ENCODE results near the gene TOP3B.
A peak's percentile ranks its signal among the peaks of the same experiment; 100 is the strongest.

TOP3B gene

DNA sequence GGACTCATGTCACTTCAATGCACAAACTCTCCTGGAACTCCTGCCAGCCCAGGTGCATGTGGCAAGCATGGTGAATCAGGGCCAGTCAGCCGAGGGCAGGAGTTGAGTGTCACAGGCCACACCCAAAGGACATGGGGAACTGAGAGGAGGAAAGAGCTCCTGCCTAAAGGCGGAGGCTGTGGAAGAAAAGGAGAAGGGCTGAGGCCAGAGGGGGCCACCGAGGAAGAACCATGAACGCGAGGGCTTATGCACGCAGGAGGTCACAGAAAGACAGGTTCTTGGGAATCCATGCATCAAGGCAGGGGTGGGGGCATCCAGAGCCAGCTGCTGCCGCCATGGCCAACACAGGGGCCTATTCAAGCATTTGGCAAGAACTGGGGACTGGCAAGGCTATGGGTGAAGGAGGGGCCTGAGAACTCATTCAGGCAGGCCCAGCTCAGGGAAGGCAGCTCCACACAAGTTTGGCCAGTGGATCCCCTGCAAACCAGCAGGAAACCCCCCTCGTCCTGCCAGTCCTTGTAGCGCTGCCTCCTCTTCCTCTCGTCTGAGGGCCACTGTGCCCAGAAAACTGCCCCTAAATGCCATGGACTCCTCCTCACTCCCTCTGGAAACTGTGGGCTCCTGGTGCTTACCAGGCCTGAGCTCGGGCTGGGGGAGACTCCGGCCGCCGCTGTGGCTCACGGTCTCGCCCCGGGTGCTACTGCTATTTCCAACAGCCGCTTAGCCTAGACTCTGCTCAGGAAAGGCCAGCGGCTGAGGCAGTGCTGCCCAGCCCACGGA, 45.4 kb downstream of the TOP3B start:
- Histone ChIP-seq H3K9ac (ENCODE audit: low read length) (peak overlapping the region; percentile 20; the same call in 1 of the 2 replicates), H3K9me3 (ENCODE audit: insufficient read depth, low read length) (no peaks in the 10 kb centered on the region), H3K4me3 (ENCODE audit: insufficient read depth, low read length, poor library complexity, severe bottlenecking) (no peak overlapping the region), H3K4me2 (ENCODE audit: low read depth, low read length, poor library complexity, severe bottlenecking) (peak overlapping the region; percentile 27), H3K36me3 (ENCODE audit: low read length) (no peaks in the 10 kb centered on the region), H3K27ac (ENCODE audit: low read depth, low read length) (no peak overlapping the region), H3K27me3 (ENCODE audit: low read length) (no peaks in the 10 kb centered on the region), H4K20me1 (ENCODE audit: low read depth, low read length) (no peaks in the 10 kb centered on the region), H3K9me2 (replicated peaks; ENCODE audit: insufficient read depth, low read length) (no peaks in the 10 kb centered on the region), H3F3A (ENCODE audit: insufficient read depth) (no peaks in the 10 kb centered on the region; the same call in 1 of the 2 replicates), H3K79me2 (ENCODE audit: insufficient read depth, low read length) (no peaks in the 10 kb centered on the region), H2AFZ (ENCODE audit: low read depth, low read length, severe bottlenecking) (peak overlapping the region; percentile 46)
- TF ChIP-seq, protein P1, sequence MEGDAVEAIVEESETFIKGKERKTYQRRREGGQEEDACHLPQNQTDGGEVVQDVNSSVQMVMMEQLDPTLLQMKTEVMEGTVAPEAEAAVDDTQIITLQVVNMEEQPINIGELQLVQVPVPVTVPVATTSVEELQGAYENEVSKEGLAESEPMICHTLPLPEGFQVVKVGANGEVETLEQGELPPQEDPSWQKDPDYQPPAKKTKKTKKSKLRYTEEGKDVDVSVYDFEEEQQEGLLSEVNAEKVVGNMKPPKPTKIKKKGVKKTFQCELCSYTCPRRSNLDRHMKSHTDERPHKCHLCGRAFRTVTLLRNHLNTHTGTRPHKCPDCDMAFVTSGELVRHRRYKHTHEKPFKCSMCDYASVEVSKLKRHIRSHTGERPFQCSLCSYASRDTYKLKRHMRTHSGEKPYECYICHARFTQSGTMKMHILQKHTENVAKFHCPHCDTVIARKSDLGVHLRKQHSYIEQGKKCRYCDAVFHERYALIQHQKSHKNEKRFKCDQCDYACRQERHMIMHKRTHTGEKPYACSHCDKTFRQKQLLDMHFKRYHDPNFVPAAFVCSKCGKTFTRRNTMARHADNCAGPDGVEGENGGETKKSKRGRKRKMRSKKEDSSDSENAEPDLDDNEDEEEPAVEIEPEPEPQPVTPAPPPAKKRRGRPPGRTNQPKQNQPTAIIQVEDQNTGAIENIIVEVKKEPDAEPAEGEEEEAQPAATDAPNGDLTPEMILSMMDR (IDR thresholded peaks at IDR 0.05; ENCODE audit: insufficient read depth, low read length, poor library complexity, severe bottlenecking): no peak
- TF ChIP-seq EZH2phosphoT487 (conservative IDR thresholded peaks at IDR 0.05; ENCODE audit: low read length): no peak

DNA sequence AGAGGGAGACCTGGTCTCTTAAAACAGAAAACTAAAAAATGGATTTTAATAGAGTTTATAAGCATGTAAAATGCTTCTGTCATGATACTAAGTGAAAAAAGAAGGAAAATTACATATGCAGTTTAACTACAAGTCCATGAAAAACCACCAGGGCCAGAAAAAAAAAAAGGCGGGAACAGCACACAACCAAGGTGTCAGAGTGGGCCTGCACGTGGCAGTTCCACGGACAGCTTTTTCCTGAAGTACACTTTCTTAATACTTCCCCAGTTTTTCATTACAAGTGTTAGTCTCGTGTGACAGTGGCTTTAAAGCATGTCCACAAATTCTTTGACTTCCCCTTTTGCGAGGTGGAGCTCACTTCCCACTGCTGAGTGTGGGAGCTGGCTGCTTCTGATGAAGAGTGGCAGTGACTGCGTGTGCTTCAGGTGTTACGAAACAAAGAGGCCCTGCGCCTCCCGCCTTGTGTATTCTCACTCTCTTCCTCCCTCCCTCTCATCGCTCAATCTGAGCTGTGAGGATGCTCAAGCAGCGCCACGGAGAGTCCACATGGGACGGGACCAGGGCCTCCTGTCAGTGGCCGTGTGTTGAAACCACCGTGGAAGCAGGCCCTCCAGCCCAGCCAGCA, 46.3 kb downstream of the TOP3B start:
- Histone ChIP-seq H2AFZ (ENCODE audit: low read depth, low read length, severe bottlenecking) (no peak overlapping the region), H3K27me3 (ENCODE audit: low read length) (no peaks in the 10 kb centered on the region), H3K9ac (ENCODE audit: low read length) (no peak overlapping the region), H3K79me2 (ENCODE audit: insufficient read depth, low read length) (no peaks in the 10 kb centered on the region), H3K4me3 (ENCODE audit: insufficient read depth, low read length, poor library complexity, severe bottlenecking) (no peak overlapping the region), H3K4me2 (ENCODE audit: low read depth, low read length, poor library complexity, severe bottlenecking) (no peak overlapping the region), H3F3A (ENCODE audit: insufficient read depth) (no peaks in the 10 kb centered on the region; the same call in 1 of the 2 replicates), H3K9me3 (ENCODE audit: insufficient read depth, low read length) (no peaks in the 10 kb centered on the region), H4K20me1 (ENCODE audit: low read depth, low read length) (no peaks in the 10 kb centered on the region), H3K9me2 (replicated peaks; ENCODE audit: insufficient read depth, low read length) (no peaks in the 10 kb centered on the region), H3K36me3 (ENCODE audit: low read length) (no peaks in the 10 kb centered on the region), H3K27ac (ENCODE audit: low read depth, low read length) (no peak overlapping the region)
- no peak for TF ChIP-seq EZH2phosphoT487 (conservative IDR thresholded peaks at IDR 0.05; ENCODE audit: low read length)
- TF ChIP-seq, protein P1 (IDR thresholded peaks at IDR 0.05; ENCODE audit: insufficient read depth, low read length, poor library complexity, severe bottlenecking): no peak

DNA sequence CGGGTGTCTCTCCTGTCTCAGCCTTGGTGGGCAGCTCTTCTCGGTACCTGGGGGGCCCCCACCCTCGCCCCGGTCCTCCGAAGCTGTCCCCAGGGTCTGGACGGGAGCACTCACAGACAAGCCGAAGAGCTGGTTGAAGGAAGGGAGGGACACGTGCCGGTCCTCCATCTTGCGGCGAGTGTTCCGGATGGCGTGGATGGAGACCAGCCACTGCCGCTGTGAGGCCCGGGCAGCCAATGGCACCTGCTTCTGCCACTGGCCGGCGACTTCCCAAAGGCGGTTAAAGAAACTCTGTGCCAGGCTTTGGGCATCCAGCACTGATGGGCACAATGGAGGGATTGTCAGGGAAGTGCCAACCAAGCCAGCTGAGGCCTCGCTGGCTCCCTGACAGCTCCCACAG, 48.7 kb downstream of the TOP3B start:
- no peak for TF ChIP-seq EZH2phosphoT487 (conservative IDR thresholded peaks at IDR 0.05; ENCODE audit: low read length)
- TF ChIP-seq, protein P1 (IDR thresholded peaks at IDR 0.05; ENCODE audit: insufficient read depth, low read length, poor library complexity, severe bottlenecking): no peak
- Histone ChIP-seq H3K9ac (ENCODE audit: low read length) (no peak overlapping the region), H3K4me2 (ENCODE audit: low read depth, low read length, poor library complexity, severe bottlenecking) (no peak overlapping the region), H3K9me2 (replicated peaks; ENCODE audit: insufficient read depth, low read length) (no peaks in the 10 kb centered on the region), H4K20me1 (ENCODE audit: low read depth, low read length) (no peaks in the 10 kb centered on the region), H3K27me3 (ENCODE audit: low read length) (no peaks in the 10 kb centered on the region), H2AFZ (ENCODE audit: low read depth, low read length, severe bottlenecking) (no peak overlapping the region), H3K9me3 (ENCODE audit: insufficient read depth, low read length) (no peaks in the 10 kb centered on the region), H3K27ac (ENCODE audit: low read depth, low read length) (no peak overlapping the region), H3K4me3 (ENCODE audit: insufficient read depth, low read length, poor library complexity, severe bottlenecking) (no peak overlapping the region), H3K36me3 (ENCODE audit: low read length) (no peaks in the 10 kb centered on the region), H3F3A (ENCODE audit: insufficient read depth) (no peaks in the 10 kb centered on the region; the same call in 1 of the 2 replicates), H3K79me2 (ENCODE audit: insufficient read depth, low read length) (no peaks in the 10 kb centered on the region)

Data from SU-DHL-6 (cell line).